ENCODE measurements around the gene CRB1.

DNA sequence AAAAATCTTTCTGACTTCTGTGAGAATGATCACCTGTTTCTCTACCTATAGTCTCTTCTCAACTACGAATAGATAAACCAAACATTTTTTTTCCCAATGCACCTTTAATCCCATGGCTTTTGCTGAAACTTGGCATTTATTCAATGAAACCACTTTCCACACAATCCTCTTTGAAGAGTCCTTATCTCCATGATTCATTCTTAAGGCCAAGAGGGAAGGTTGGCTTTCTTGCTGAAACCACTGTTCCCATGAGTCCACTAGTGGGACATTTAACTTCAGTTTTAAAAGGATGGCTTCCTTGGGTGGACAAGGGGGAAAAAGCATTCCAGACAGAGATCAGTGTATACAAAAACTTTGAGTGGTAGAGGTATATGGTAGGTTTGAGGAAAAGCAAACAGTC lies 73.6 kb downstream of the CRB1 start:
- no peak for TF ChIP-seq EZH2 (IDR thresholded peaks at IDR 0.05; ENCODE audit: low read depth)
- no peak for TF ChIP-seq CTCF (conservative IDR thresholded peaks at IDR 0.05)

Measured in PC-9 (cell line).